Sigmoid colon (tissue), 7 donors: ENCODE measurements around the gene ABHD2. TPM values are rescaled to one million over a fixed set of nuclear protein-coding genes. Genes with fewer than 3 reads are reported as not detected.
A peak's percentile ranks its signal among the peaks of the same experiment; 100 is the strongest.

Experiments used
- DNase-seq: peaks from one replicate; pipeline ENCODE4 v3.0.0-alpha.2; 2019
- H3K27ac ChIP-seq, 4 donors: fragments of 200-600 bp; sonication (generic); one replicate each; pipeline ENCODE4 v1.5.1; 2016 to 2019; ENCODE audit warnings: mild to moderate bottlenecking in 1 of 4
- H3K27me3 ChIP-seq, 3 donors: fragments of 200-600 bp; sonication (generic); one replicate each; pipeline ENCODE4 v1.5.1; 2019; ENCODE audit warnings: mild to moderate bottlenecking in 1 of 3
- H3K36me3 ChIP-seq, 4 donors: fragments of 200-600 bp; sonication (generic); one replicate each; pipeline ENCODE4 v1.5.1; 2016 to 2019
- H3K4me1 ChIP-seq, 4 donors: fragments of 200-600 bp; sonication (generic); one replicate each; pipeline ENCODE4 v1.5.1; 2017 to 2019
- H3K4me3 ChIP-seq, 4 donors: fragments of 200-600 bp; sonication (generic); one replicate each; pipeline ENCODE4 v1.5.1; 2017 to 2019; ENCODE audit warnings: mild to moderate bottlenecking in 2 of 4, moderate library complexity in 1 of 4
- H3K9me3 ChIP-seq, 4 donors: fragments of 200-600 bp in 3 of 4; sonication (generic) in 3 of 4; one replicate each; pipeline versions ENCODE4 v1.5.1 to v1.6.1; 2013 to 2019
- EP300 ChIP-seq, 4 donors: sonication (generic); formaldehyde crosslinking; IDR thresholded peaks; one replicate each; pipeline ENCODE4 v1.6.1; 2017; ENCODE audit warnings: antibody characterized with exemption in 4 of 4
- POLR2A ChIP-seq, 2 donors: fragments of 450-650 bp; IDR thresholded peaks; one replicate each; pipeline ENCODE4 v1.6.1; 2016; ENCODE audit warnings: antibody characterized with exemption in 2 of 2, mild to moderate bottlenecking in 2 of 2, moderate library complexity in 2 of 2
- POLR2AphosphoS5 ChIP-seq, 4 donors: sonication (generic); formaldehyde crosslinking; IDR thresholded peaks; one replicate each; pipeline ENCODE4 v1.6.1; 2017; ENCODE audit warnings: antibody characterized with exemption in 4 of 4
- WGBS, 2 donors: extraction: QIAGEN DNeasy Blood & Tissue Kit; methylation state at CpG; one replicate each; pipeline ENCODE4 v1.1.7; 2013; 5-methylcytosine and 5-hydroxymethylcytosine counted together
- intact Hi-C: fragments of 100-400 bp; cut with DNase I; formaldehyde crosslinking; loops from one replicate; pipeline ENCODE4 v1.15.1; 2023
- polyA plus RNA-seq, 3 donors: library from polyadenylated mRNA; stranded (reverse); fragments of 200-250 nt; gene quantifications; one replicate each; pipeline ENCODE4 v1.2.3, GENCODE V29; 2013
- total RNA-seq, 4 donors: library from RNA; depleted of rRNA; stranded (reverse); fragments of >200 nt; gene quantifications; one replicate each; pipeline ENCODE4 v1.1.0, GENCODE V29; 2016
- TF ChIP-seq, protein P1 (sequence below), 4 experiments: fragments of 450-650 bp in 3 of 4; fragments of 200-600 bp in 1 of 4; IDR thresholded peaks; one replicate each; pipeline ENCODE4 v1.5.1; 2016 to 2019; ENCODE audit warnings: antibody characterized with exemption in 4 of 4, mild to moderate bottlenecking in 3 of 4, moderate library complexity in 2 of 4
- donor health status: healthy with polysubstance abuse.
- donor health status: Bipolar disorder and iron deficiency.
- donor health status: healthy.

The ABHD2 gene
- total and polyA plus RNA-seq, 7 donors, result 1.8 to 81.5 (median 32.9) TPM

DNA sequence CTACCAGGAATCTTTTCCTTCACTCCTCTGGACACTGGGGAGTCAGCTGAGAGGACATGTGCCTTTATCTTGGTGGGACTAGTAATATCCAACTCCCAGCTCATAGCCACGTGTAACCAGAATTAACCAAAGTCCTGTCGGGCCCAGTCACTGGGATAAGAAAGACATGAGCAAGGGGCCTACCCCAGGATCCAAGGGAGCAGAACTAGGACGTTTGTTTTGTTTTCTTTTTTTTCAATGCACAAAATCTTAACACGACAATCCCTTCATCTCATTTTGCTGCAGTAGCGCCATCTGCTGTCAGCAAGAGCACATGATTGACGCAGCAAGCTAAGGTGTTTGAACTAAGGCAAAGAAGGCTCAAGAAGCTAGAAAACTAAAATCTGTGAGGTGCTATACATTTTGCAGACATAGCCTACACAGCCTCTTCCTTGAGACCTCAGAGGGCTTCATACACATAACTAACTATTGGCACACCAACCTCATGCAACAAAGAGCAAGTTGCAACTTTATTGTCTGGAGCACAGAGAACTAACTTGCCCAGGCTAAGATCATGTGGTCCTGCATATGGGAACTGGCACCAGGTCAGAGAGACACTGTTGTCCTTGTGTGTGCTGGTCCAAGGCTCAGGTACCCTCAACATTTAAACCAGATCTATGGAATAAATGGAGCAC is 89.5 kb downstream of the ABHD2 start:
- DNase-seq, result peak; percentile 78
- H3K36me3 ChIP-seq, result peaks cover 3 to 76% (median 28%) of the 10 kb centered on the region in 4 donors
- no peaks in the 10 kb centered on the region for H3K27me3 ChIP-seq
- no peak overlapping the region for H3K4me3 ChIP-seq
- intact Hi-C loops, result loop anchor here (1.0 kb wide), 1 partner anchor 120 kb away; no protein-coding TSS in a partner anchor
- H3K9me3 ChIP-seq, result no peaks in the 10 kb centered on the region
- TF ChIP-seq POLR2AphosphoS5 (IDR thresholded peaks at IDR 0.05) (peak in 1 of 4 donors; percentile 25), POLR2A (IDR thresholded peaks at IDR 0.05) (no peak)
- TF ChIP-seq, protein P1, sequence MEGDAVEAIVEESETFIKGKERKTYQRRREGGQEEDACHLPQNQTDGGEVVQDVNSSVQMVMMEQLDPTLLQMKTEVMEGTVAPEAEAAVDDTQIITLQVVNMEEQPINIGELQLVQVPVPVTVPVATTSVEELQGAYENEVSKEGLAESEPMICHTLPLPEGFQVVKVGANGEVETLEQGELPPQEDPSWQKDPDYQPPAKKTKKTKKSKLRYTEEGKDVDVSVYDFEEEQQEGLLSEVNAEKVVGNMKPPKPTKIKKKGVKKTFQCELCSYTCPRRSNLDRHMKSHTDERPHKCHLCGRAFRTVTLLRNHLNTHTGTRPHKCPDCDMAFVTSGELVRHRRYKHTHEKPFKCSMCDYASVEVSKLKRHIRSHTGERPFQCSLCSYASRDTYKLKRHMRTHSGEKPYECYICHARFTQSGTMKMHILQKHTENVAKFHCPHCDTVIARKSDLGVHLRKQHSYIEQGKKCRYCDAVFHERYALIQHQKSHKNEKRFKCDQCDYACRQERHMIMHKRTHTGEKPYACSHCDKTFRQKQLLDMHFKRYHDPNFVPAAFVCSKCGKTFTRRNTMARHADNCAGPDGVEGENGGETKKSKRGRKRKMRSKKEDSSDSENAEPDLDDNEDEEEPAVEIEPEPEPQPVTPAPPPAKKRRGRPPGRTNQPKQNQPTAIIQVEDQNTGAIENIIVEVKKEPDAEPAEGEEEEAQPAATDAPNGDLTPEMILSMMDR (IDR thresholded peaks at IDR 0.05), result peak; percentile 49 to 83 (median 76)
- peaks cover 0 to 9% (median 7%) of the 10 kb centered on the region in 4 donors for H3K4me1 ChIP-seq
- peak overlapping the region in 1 of 4 donors; percentile 20 for H3K27ac ChIP-seq
- 11 to 20% methylated on average over 6 of the region's 6 CpGs for WGBS, 2 donors

GRCh38 chr15:89178307-89178977 is 90.2 kb downstream of the ABHD2 start:
- H3K4me3 ChIP-seq, result no peak overlapping the region
- peak; percentile 40 for DNase-seq
- H3K4me1 ChIP-seq, result peaks cover 0 to 9% (median 7%) of the 10 kb centered on the region in 4 donors
- no peaks in the 10 kb centered on the region for H3K27me3 ChIP-seq
- TF ChIP-seq POLR2A (IDR thresholded peaks at IDR 0.05) (no peak), POLR2AphosphoS5 (IDR thresholded peaks at IDR 0.05) (no peak), EP300 (IDR thresholded peaks at IDR 0.05) (no peak)
- TF ChIP-seq, protein P1 (IDR thresholded peaks at IDR 0.05), result no peak
- H3K9me3 ChIP-seq, result no peaks in the 10 kb centered on the region
- intact Hi-C loops, result no loop called here
- peaks cover 3 to 70% (median 28%) of the 10 kb centered on the region in 4 donors for H3K36me3 ChIP-seq
- H3K27ac ChIP-seq, result no peak overlapping the region
- 89 to 90% methylated on average over 11 of the region's 11 CpGs for WGBS, 2 donors

DNA sequence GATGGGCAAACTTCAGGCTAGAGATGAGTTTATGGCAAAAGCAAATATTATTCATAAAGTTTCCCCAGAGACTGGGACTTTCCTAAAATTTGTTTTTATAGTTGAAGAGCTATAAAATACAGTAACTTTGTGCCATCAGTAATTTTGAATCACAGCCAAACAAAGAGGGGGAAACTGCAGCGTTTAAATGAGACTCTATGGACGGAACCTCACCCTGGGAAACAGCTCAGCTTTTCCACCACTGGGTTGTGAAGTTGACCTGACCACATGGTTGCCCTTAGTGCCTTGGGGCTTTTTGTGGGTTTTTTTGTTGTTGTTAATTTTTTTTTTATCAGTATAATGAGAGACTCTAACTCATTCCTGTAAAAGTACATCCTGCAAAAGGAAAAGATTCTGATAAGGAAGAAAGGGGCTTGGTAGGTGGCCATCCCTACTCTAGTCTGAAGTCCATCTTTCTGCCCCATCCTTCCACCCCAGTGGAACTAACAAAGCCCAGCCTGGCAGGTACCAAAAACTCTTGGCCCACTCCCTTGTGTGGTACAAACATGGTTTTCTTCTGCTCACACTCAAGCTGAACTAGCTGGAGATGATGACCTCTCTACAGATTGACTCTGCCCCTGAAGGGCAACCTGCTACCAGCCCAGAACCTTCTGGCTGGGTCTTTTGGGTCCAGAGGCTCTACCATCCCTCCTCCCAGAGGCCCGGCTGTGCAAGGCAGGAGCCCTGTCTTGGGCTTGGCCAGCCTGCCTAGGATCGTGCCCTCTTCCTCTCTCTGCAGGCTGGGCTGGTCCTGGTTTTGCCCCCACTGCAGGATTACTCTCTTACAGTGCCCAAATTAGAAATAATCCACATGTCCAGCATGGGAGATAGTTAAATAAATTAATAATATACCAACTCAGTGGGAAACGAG is 92.0 kb downstream of the ABHD2 start:
- H3K36me3 ChIP-seq, result peaks cover 3 to 75% (median 32%) of the 10 kb centered on the region in 4 donors
- intact Hi-C loops, result loop anchor here (2.0 kb wide), 1 partner anchor 277 kb away; no protein-coding TSS in a partner anchor
- no peaks in the 10 kb centered on the region for H3K27me3 ChIP-seq
- no peak for DNase-seq
- WGBS, 2 donors, result 75 to 77% methylated on average over 5 of the region's 5 CpGs
- TF ChIP-seq EP300 (IDR thresholded peaks at IDR 0.05) (no peak), POLR2AphosphoS5 (IDR thresholded peaks at IDR 0.05) (no peak), POLR2A (IDR thresholded peaks at IDR 0.05) (no peak)
- TF ChIP-seq, protein P1 (IDR thresholded peaks at IDR 0.05), result no peak
- H3K4me3 ChIP-seq, result no peak overlapping the region
- H3K27ac ChIP-seq, result no peak overlapping the region
- H3K9me3 ChIP-seq, result no peaks in the 10 kb centered on the region
- H3K4me1 ChIP-seq, result peaks cover 0 to 9% (median 7%) of the 10 kb centered on the region in 4 donors

- intact Hi-C loops, result no loop called here
- DNase-seq, result no peak
- no peak overlapping the region for H3K27ac ChIP-seq
- H3K36me3 ChIP-seq, result peaks cover 8 to 78% (median 39%) of the 10 kb centered on the region in 4 donors
- TF ChIP-seq EP300 (IDR thresholded peaks at IDR 0.05) (no peak), POLR2AphosphoS5 (IDR thresholded peaks at IDR 0.05) (no peak), POLR2A (IDR thresholded peaks at IDR 0.05) (no peak)
- TF ChIP-seq, protein P1 (IDR thresholded peaks at IDR 0.05), result no peak
- no peaks in the 10 kb centered on the region for H3K9me3 ChIP-seq
- WGBS, 2 donors, result 29 to 65% methylated on average over 6 of the region's 6 CpGs
- H3K4me3 ChIP-seq, result no peak overlapping the region
- H3K4me1 ChIP-seq, result no peaks in the 10 kb centered on the region
- H3K27me3 ChIP-seq, result no peaks in the 10 kb centered on the region
These were observed 96.1 kb downstream of the ABHD2 start for GRCh38 chr15:89184357-89184756.
